Heart left ventricle (tissue), 13 donors: ENCODE results near the gene PRKCH.

Source experiments
- CTCF ChIP-seq, 12 donors: fragments of 200-600 bp; sonication (generic) in 4 of 12; IDR thresholded peaks; one replicate each; pipeline versions ENCODE4 v1.5.0 to v1.8.0; 2018 to 2022; ENCODE audit warnings: antibody characterized with exemption in 12 of 12, mild to moderate bottlenecking in 5 of 12
- POLR2A ChIP-seq, 2 donors: fragments of 450-650 bp; IDR thresholded peaks; one replicate each; pipeline ENCODE4 v1.6.1; 2017; ENCODE audit warnings: antibody characterized with exemption in 2 of 2, mild to moderate bottlenecking in 2 of 2, moderate library complexity in 2 of 2
- donor health status: ischemic (EF 13 %, LVEDD 7.1; RV severe dilation, severe dysfunction).
- donor health status: DM: no; HTN: yes; CAD: no.
- donor health status: DM: no; HTN: no; CAD: no.
- donor health status: ischemic (EF 25% LVEDD 6.9; RV normal size, moderate dysfunction).
- donor health status: ischemic (EF 25% LVEDD 5.7; RV mildly dilated, moderate dysfunction).
- donor health status: ischemic (EF 35%, LVEDD 5.7; RV mildly dilated, moderate dysfunction).
- donor health status: nonischemic (EF 11% LVEDD 7.7; RV severe dilation, severe dysfunction).
- donor health status: DM: yes; HTN: yes; CAD: no.
- donor health status: PGD.
- donor health status: ischemic (EF 29% LVEDD 5.4; RV normal size, mild dysfunction).
- donor health status: nonischemic (EF 23%, LVEDD 6.1; RV moderate dilation, normal function).

- TF ChIP-seq CTCF (IDR thresholded peaks at IDR 0.05) = no peak
- TF ChIP-seq POLR2A (IDR thresholded peaks at IDR 0.05) = no peak
Measured at GRCh38 chr14:61429316-61429715, 107.9 kb downstream of the PRKCH start.
